GM21786 (cell line): ENCODE measurements around the gene PPP1R3A.

Source experiments
- ATAC-seq: cut with Tn5 transposase; IDR thresholded peaks from one replicate; pipeline ENCODE4 v1.9.1; 2021; ENCODE audit not compliant: unreplicated experiment

Gene PPP1R3A

DNA sequence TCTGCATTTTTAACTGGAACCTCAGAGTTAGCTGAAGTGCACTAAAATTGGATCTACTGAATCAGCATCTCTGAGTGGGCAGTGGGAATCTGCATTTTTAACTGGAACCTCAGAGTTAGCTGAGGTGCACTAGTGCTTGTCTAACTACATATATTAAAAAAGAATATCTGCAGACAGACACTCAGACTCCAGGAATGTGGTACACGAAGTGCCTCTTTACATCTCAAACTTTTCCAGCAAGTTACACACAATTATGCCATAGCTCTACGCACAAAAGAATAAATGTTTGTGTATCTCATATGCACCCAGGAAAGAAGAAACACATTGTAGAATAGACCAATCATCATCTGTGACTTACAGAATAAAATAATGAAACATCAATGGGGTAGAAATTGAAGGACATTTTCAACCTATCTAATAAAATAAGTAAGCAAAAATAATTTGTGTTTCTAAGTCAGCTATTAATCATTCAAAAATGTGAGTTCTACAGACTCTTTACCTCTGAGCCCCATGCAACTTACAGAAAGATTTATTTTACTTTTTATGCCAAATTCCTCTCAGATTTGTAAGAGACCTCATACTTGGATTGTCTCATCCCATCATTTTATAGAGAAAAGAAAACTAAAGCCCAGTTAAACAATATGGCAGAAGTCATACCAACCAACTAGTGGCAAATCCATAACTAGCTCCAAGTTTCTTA lies 28.3 kb downstream of the PPP1R3A start:
- no peak for ATAC-seq

DNA sequence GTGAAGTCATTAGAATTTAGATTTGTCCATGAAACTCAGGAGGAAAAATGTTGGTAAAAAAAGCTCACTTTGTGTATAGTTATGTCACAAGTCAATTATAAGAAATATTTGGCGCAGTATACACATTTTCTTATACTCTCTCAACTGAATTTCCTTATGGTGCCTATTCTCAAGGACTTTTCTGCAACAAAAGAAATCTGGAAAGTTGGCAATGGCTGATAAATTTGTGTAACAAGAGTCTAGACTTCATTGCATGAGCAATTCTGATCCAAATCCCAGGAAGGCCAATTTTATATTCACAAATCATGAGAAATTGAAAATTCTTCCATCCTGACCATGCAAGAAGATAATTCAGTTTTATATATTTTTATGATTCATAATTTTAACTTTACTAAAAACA lies 35.7 kb downstream of the PPP1R3A start:
- ATAC-seq = no peak

DNA sequence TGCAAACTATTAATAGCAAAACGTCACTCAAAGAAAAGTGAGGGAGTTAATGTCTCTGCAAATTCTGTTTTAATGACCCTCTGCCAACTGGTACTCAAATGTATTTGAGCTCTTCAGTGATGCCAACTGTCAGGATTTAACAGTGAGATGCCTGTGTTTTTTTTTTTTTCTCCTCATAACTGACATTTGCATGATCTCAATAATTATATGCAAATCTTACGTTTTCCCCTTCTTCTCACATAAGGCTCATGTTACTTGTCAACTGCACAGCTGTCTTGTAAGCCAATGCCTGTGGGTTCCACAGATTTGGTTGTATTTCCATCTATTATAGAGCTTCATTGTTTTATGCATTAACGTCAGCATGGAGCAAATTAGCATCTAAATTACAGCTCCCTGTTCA lies 38.2 kb downstream of the PPP1R3A start:
- no peak for ATAC-seq

DNA sequence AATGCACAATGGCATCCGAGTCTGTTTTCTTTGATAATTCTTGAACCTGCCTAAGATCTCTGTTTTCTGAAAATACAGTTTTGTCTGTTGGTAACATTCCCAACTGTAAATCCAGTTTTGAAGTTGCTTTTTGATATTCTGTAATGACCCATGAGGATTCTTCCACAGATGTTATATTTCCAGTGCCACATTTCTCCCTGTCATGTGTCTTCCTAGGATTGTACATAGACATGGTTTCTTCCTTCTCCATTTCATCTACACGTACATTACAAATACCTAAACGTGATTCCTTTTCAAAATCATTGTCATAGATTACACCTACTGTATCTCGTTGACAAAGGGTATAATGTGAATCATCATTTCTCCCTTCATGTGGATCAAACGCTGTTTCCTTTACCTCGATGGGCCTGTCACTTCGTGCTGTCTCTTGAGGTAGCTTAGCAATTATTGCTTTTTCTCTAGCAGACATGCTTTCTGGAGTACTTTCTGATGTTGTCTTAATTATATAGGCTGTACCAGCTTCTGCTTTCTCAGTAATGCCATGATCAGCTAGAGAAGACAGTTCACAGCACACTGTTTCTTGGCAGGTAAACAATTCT lies 40.3 kb downstream of the PPP1R3A start:
- no peak for ATAC-seq

DNA sequence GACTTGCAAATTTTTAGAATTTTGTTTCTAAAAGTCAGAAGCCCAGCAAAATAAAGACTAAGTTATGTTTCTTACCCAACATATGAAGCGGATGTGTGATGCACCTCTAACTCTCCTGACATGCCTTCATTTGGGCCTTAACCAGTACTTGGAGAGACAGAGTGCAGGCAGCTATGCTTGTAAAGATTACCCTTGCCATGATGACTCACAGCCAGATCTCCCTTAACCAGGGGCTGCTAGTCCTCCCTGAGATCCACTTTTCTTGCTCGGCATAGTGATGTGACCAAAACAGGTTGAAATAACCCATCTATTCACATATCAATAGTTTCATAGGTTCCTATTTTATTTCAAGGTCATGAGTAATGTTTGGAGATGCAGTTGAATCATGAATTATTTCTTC lies 43.6 kb downstream of the PPP1R3A start:
- ATAC-seq = no peak

DNA sequence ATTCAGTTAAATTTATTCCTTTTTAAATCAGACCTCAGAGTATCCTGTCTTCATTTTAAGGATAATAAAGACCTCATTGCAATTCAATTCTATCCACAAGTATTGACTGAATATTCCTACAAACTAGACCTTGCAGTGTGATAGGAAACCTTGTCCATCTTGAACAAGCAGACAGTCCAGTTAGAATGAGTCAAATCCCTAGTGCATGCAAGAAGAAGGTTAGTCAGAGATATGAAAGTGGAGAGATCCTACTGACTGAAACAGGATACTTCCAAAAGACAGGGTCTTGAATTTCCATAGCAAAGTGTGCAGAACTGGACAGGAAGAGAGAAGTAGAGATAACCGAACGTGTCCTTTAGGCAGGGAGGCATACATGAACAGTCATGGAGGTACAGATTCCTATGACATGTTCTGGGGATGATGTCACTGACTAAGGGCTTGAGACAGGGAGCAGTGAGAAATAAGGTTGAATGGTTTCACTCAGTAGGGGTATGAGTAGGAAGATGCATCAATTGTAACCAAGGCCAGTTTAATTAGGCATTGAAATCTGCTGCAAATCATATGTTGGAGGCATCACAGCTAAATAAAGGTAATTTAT lies 45.2 kb downstream of the PPP1R3A start:
- ATAC-seq = no peak

DNA sequence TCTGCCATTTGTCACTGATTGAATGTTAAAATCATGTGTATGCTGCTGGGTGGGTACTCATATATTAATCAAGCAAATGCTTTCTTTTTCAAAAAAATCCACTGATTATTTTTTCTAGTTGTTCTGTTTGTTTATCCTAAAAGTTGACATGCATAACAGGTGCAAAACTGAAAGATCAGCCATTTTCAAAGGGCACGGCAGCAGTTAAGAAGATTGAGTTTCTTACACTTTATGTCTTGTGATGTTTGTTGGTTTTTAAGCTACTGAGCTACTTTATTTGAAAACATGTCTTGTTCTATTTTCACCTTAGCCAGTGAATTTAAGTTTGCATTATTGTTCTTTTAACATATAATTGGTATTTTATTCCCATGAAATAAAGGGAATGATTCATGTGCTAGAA lies 45.8 kb downstream of the PPP1R3A start:
- ATAC-seq = no peak

DNA sequence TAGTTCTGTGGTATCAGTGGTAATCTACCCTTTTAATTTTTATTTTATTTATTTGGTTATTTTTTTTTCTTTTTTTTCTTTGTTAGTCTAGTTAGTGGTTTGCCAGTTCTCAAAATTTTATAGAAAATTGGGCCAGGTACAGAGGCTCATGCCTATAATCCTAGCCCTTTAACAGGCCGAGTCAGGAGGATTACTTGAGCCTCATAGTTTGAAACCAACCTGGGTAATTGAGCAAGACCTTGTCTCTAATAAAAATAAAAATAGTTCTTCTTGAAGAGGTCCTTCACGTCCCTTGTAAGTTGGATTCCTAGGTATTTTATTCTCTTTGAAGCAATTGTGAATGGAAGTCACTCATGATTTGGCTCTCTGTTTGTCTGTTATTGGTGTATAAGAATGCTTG lies 51.5 kb downstream of the PPP1R3A start:
- ATAC-seq = no peak

DNA sequence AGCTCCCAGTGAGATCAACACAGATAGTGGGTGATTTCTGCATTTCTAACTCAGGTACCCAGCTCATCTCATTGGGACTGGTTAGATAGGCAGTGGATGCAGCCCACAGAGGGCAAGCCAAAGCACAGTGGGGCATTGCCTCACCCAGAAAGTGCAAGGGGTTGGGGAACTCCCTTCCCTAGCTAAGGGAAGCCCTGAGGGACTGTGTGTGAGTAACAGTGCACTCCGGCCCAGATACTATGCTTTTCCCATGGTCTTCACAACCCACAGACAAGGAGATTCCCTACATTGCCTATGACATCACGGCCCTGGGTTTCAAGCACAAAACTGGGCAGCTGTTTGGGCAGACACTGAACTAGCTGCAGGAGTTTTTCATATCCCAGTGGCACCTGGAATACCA lies 62.8 kb downstream of the PPP1R3A start:
- ATAC-seq = no peak

DNA sequence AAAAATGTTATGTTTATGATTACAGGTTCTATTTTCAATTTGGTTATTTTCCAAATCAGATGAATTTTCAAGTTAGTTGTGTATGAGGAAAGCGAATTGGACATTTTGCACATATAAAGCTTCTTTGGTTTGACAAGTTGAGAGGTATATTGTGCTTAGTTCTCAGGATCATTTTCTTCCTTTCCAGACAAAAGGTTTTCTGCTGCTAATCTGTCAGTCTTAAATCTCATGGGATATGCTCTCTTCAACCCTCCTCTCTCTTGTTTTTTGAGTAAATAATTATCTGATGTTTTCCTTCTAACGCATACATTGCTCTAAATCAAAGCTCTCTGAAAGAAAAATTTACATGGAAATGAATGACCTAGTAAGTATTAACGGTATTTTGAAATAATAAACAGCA lies 77.9 kb downstream of the PPP1R3A start:
- ATAC-seq = no peak

DNA sequence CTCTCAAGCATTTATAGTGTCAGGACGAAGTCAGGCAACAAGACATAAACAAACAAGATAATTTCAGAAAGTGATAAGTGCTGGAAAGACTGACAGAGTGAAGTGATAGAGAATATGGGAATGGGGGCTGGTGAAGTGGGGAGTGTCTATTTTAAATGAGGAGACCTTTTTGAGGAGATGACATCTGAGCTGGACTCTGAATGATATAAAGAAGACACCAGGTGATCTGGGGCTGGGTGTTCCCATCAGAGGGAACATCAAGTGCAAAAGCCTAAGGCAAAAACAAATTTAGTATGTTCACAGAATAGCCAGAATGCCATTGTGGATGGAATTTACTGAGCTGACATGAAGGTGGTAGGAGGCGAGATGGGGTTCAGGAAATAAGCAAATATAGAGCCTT lies 83.4 kb downstream of the PPP1R3A start:
- no peak for ATAC-seq

DNA sequence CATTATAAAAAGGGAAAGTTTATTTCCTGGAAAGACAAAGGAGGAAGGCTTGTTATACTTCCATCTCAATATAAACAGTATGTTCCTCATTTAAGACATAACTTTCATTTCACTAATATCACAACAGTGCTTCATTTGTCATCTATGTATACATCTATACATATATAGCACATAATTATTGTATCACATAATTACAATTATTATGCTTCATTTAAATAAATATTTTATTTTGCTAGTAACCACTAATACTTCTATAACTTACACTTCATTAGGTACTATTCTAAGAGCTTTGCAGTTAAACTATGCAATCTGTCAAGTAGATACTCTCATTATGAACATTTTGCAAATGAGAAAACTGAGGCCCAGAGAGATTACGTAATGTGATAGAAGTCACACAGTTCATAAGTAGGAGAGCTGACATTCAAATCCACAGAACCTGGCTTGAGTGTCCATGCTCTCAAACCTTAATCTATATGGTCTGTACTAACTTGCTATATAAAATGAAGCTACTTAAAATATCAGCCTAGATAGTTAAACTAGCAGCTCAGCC lies 86.5 kb downstream of the PPP1R3A start:
- no peak for ATAC-seq

DNA sequence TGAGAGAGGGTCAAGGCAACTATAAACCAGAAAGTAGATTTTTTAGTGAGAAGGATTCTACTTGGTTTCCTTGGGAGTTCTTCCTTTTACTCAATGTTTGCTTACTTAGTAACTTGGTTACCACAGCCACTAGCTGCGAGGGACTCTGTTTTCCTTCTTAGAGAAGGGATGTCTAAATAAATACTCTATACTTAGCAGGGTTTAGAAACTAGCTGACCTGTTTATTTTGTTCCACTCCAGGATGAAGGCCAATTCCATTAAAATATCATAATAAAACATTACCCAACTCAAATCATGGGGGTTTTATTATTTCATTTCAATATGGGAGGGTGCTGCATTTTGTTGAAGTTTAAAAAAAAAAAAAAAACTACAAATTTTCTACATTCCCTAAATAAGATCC lies 87.3 kb downstream of the PPP1R3A start:
- no peak for ATAC-seq

DNA sequence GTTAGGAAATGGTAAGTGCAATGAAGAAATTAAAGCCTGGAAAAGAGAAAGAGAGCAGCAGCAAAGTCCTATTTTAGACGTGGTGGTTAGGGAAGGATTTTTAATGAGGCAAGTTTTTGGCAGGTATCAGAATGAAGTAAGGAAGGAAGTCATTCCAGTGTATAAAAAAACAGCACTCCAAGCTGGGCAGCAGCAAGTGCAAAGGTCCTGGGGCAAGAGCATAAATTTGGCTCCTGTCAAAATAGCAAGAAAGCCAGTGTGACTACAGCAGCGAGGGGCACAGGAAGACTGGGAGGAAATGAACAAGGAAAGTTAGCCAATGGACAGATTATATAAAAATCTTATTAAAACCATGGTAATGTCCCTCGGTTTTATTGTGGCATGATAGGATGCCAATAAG lies 90.2 kb downstream of the PPP1R3A start:
- ATAC-seq = no peak
